PFSK-1 (cell line): Measurements from ENCODE around the gene SND1.

Source experiments
- FOXP2 ChIP-seq: optimal IDR thresholded peaks from 2 replicates; pipeline ENCODE3; 2011; ENCODE audit warnings: borderline replicate concordance, control low read depth, inconsistent platforms; ENCODE audit not compliant: insufficient read depth; ENCODE audit errors: extremely low read length, extremely low read depth
- POLR2AphosphoS5 ChIP-seq: IDR thresholded peaks from 2 replicates; pipeline ENCODE4 v1.6.1; 2012; ENCODE audit warnings: low read depth, mild to moderate bottlenecking, control low read depth, low read length, moderate library complexity
- REST ChIP-seq, 2 experiments: IDR thresholded peaks; 2 replicates each; pipeline versions ENCODE4 v1.6.1 to v1.8.0; 2011 to 2012; ENCODE audit warnings: low read depth in 2 of 2, low read length in 2 of 2, control low read depth in 1 of 2, inconsistent platforms in 1 of 2, mild to moderate bottlenecking in 1 of 2, moderate library complexity in 1 of 2; ENCODE audit not compliant: insufficient read depth in 1 of 2
- SIN3A ChIP-seq: IDR thresholded peaks from 2 replicates; pipeline ENCODE4 v1.6.1; 2012; ENCODE audit warnings: mild to moderate bottlenecking, low read length, moderate library complexity, borderline replicate concordance; ENCODE audit not compliant: insufficient read depth
- TAF1 ChIP-seq: IDR thresholded peaks from 2 replicates; pipeline ENCODE4 v1.6.1; 2012; ENCODE audit warnings: low read length, control low read depth, borderline replicate concordance; ENCODE audit not compliant: insufficient read depth

Gene SND1

DNA sequence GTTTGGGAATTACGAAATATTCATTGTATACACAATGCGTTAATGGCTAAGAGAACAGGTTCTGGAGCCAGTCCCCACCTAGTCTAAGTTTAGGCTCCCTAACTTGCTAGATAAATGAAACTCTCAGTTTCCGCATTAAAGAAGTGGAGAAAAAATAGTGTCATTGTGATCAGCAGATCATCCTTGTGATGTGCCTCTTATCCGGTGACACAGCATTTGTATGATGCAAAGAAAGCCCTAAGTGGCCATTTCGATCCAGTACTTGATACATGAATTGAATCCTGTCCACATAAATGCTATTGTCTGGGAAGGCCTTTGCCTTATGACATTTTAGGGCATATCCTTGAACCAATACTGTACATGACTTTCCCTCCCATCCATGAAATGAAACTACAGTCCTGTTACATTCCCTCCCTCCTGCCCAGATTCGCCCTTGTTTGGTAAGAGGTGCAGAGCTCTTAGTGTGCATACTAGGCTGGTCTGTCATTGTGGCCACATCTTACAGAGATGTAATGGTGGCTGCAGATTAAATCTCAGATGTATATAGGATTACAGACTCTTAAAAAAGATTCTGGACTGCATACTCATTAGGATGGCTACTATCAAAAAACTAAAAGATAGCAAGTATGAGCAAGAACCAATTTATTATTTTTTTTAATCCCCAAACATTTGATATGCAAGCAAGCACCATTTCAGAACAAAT is 298.4 kb downstream of the SND1 start:
- no peak for TF ChIP-seq SIN3A
- no peak for TF ChIP-seq POLR2AphosphoS5
- no peak for TF ChIP-seq TAF1
- no peak for TF ChIP-seq REST (IDR thresholded peaks at IDR 0.05; ENCODE audit: insufficient read depth in 1 of 2, low read depth in 2 of 2, low read length in 2 of 2)
- TF ChIP-seq FOXP2, result no peak

GRCh38 chr7:127953423-127954356 is 301.7 kb downstream of the SND1 start:
- TF ChIP-seq FOXP2, result no peak
- no peak for TF ChIP-seq REST (IDR thresholded peaks at IDR 0.05; ENCODE audit: insufficient read depth in 1 of 2, low read depth in 2 of 2, low read length in 2 of 2)
- TF ChIP-seq POLR2AphosphoS5, result no peak
- no peak for TF ChIP-seq SIN3A
- TF ChIP-seq TAF1, result no peak

- TF ChIP-seq REST (IDR thresholded peaks at IDR 0.05; ENCODE audit: insufficient read depth in 1 of 2, low read depth in 2 of 2, low read length in 2 of 2) (no peak), FOXP2 (no peak), POLR2AphosphoS5 (no peak), TAF1 (no peak)
These were observed 302.4 kb downstream of the SND1 start for GRCh38 chr7:127954357-127954748.

- TF ChIP-seq SIN3A (no peak), FOXP2 (no peak), REST (IDR thresholded peaks at IDR 0.05; ENCODE audit: insufficient read depth in 1 of 2, low read depth in 2 of 2, low read length in 2 of 2) (no peak), TAF1 (no peak), POLR2AphosphoS5 (no peak)
These were observed 303.1 kb downstream of the SND1 start for GRCh38 chr7:127955051-127955531.
